HG03103 (cell line): ENCODE data around the gene LMBR1.
"Not testable (repeated sequence)": the region's sequence is repeated elsewhere in the genome, so short reads cannot be mapped to it uniquely, and the experiment has no call there.

Experiments
- ATAC-seq: cut with Tn5 transposase; IDR thresholded peaks from one replicate; pipeline ENCODE4 v1.9.1; 2021; ENCODE audit warnings: low read depth; ENCODE audit not compliant: unreplicated experiment

The LMBR1 gene

GRCh38 chr7:156638443-156639077 lies 254.4 kb downstream of the LMBR1 start:
- no peak for ATAC-seq

GRCh38 chr7:156637093-156637492 lies 255.9 kb downstream of the LMBR1 start:
- ATAC-seq: not testable (repeated sequence)

- ATAC-seq: no peak
Measured at GRCh38 chr7:156635529-156636385, 257.2 kb downstream of the LMBR1 start.

- no peak for ATAC-seq
Measured at GRCh38 chr7:156634117-156634516, 258.9 kb downstream of the LMBR1 start.

- ATAC-seq: no peak
Measured at GRCh38 chr7:156629873-156630272, 263.1 kb downstream of the LMBR1 start.

- no peak for ATAC-seq
Measured at GRCh38 chr7:156628562-156628961, 264.4 kb downstream of the LMBR1 start.
